NCI-H2081 treated with DMSO at 0.1 percent for 48 hours (cell line): ENCODE results near the gene ELAC2.
A peak's percentile ranks its signal among the peaks of the same experiment; 100 is the strongest.

Experiments used
- DNase-seq: peaks from one replicate; lab custom pipeline; 2025; lab: John Stamatoyannopoulos, UW

ELAC2 gene

GRCh38 chr17:13017655-13018459 is at the start of gene ELAC2:
Gene ELAC2, minus strand, starts transcription at chr17:13018027. Its CDS starts 80 bp downstream, at chr17:13017947.
- peak; percentile 87 for DNase-seq

GRCh38 chr17:13065032-13065431 is 47.2 kb upstream of the ELAC2 start:
- no peak for DNase-seq

GRCh38 chr17:13055131-13055530 is 37.3 kb upstream of the ELAC2 start:
- no peak for DNase-seq

- no peak for DNase-seq
Observed at GRCh38 chr17:13054666-13055065, 36.8 kb upstream of the ELAC2 start.

GRCh38 chr17:13051915-13052314 is 34.1 kb upstream of the ELAC2 start:
- no peak for DNase-seq

GRCh38 chr17:13047011-13047606 is 29.3 kb upstream of the ELAC2 start:
- DNase-seq: no peak

- no peak for DNase-seq
Observed at GRCh38 chr17:13046361-13046760, 28.5 kb upstream of the ELAC2 start.

- DNase-seq: no peak
Observed at GRCh38 chr17:13044572-13045065, 26.8 kb upstream of the ELAC2 start.

GRCh38 chr17:13038931-13039665 is 21.3 kb upstream of the ELAC2 start:
- no peak for DNase-seq

GRCh38 chr17:13036751-13037150 is 18.9 kb upstream of the ELAC2 start:
- no peak for DNase-seq

GRCh38 chr17:13035420-13035819 is 17.6 kb upstream of the ELAC2 start:
- no peak for DNase-seq

- DNase-seq: no peak
Observed at GRCh38 chr17:13031718-13032350, 14.0 kb upstream of the ELAC2 start.

GRCh38 chr17:13030459-13031300 is 12.9 kb upstream of the ELAC2 start:
- DNase-seq: no peak

- DNase-seq: no peak
Observed at GRCh38 chr17:13030056-13030455, 12.2 kb upstream of the ELAC2 start.

- DNase-seq: no peak
Observed at GRCh38 chr17:13029340-13029739, 11.5 kb upstream of the ELAC2 start.

- no peak for DNase-seq
Observed at GRCh38 chr17:13027246-13027645, 9.4 kb upstream of the ELAC2 start.

GRCh38 chr17:13025687-13026086 is 7.9 kb upstream of the ELAC2 start:
- no peak for DNase-seq

GRCh38 chr17:13025258-13025627 is 7.4 kb upstream of the ELAC2 start:
- DNase-seq: no peak

- no peak for DNase-seq
Observed at GRCh38 chr17:13024526-13025257, 6.9 kb upstream of the ELAC2 start.

GRCh38 chr17:13024016-13024415 is 6.2 kb upstream of the ELAC2 start:
- no peak for DNase-seq
